Measurements from ENCODE around the gene TAF4. TPM values are rescaled to one million over a fixed set of nuclear protein-coding genes. Genes with fewer than 3 reads are reported as not detected.

TAF4 gene
- total and polyA plus RNA-seq, 8 donors: 14.1 to 21.0 (median 17.1) TPM

DNA sequence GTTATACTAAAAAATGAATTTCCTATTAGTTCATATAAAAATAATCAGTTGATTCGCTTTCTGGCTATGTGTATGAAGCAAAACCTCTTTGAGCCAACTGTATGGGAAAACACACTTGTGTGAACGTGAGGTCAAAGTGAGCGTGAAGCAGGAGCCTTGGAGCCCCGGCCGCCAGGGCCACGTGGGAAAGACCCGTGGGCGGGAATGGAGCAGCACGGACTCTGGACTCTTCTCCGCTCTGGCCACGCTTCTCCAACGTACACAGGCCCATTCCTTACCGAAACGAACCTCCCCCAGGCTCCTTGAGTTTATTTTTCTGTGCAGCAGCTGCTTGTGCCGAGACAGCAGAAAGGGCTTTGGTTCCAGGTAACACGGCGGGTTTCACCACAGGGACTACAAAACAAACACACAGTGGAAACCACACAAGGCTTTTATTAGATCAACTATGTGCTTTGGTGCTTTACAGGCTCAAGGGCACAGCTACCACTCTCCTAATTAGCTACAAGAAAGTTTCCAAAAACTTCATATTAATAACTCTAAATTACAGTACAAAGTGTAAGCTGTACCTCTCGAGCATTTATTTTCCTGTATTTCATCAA is 62.7 kb downstream of the TAF4 start:
- H3K9me3 ChIP-seq: no peaks in the 10 kb centered on the region
- H3K36me3 ChIP-seq: peaks cover 0 to 99% of the 10 kb centered on the region in 2 donors
- DNase-seq (no peak), ATAC-seq (no peak)
- intact Hi-C loops (cut with DNase I): no loop called here
- H3K4me1 ChIP-seq: no peaks in the 10 kb centered on the region
- H3K27ac ChIP-seq: no peak overlapping the region
- TF ChIP-seq, protein P1, sequence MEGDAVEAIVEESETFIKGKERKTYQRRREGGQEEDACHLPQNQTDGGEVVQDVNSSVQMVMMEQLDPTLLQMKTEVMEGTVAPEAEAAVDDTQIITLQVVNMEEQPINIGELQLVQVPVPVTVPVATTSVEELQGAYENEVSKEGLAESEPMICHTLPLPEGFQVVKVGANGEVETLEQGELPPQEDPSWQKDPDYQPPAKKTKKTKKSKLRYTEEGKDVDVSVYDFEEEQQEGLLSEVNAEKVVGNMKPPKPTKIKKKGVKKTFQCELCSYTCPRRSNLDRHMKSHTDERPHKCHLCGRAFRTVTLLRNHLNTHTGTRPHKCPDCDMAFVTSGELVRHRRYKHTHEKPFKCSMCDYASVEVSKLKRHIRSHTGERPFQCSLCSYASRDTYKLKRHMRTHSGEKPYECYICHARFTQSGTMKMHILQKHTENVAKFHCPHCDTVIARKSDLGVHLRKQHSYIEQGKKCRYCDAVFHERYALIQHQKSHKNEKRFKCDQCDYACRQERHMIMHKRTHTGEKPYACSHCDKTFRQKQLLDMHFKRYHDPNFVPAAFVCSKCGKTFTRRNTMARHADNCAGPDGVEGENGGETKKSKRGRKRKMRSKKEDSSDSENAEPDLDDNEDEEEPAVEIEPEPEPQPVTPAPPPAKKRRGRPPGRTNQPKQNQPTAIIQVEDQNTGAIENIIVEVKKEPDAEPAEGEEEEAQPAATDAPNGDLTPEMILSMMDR (IDR thresholded peaks at IDR 0.05): no peak
- H3K4me3 ChIP-seq: no peak overlapping the region
- no peaks in the 10 kb centered on the region for H3K27me3 ChIP-seq

DNA sequence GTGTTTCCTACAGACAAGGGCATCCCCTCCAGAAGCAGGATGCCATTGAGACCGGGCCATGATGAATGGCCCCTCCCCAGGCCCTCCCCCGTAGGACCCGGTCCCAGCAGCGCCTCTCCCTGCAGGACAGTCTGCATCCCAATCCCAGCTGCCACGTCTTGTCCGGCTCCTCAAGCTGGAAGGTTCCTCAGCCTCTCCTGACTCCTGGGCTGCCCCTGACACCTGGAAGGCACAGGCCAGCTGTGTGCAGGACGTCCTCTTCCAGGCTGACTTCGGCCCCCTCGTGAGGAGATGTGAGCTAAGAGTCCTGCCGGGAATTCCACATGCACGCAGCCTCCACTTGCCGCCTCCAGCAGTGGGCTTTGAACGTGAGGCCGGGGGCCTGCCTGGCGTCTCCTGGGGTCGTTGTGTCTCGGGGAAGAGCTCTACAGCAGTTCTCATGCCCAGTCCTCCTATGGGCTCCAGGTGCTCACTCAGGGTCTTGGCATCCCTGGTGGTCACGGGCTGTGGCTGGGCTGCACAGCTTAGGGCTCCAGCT is 64.4 kb downstream of the TAF4 start:
- Histone ChIP-seq H3K27me3 (no peaks in the 10 kb centered on the region), H3K27ac (no peak overlapping the region), H3K9me3 (no peaks in the 10 kb centered on the region), H3K36me3 (peaks cover 0 to 99% of the 10 kb centered on the region in 2 donors), H3K4me1 (no peaks in the 10 kb centered on the region), H3K4me3 (no peak overlapping the region)
- DNase-seq (peak in 1 of 4 donors; percentile 54), ATAC-seq (no peak)
- intact Hi-C loops (cut with DNase I): no loop called here
- TF ChIP-seq, protein P1 (IDR thresholded peaks at IDR 0.05): no peak

DNA sequence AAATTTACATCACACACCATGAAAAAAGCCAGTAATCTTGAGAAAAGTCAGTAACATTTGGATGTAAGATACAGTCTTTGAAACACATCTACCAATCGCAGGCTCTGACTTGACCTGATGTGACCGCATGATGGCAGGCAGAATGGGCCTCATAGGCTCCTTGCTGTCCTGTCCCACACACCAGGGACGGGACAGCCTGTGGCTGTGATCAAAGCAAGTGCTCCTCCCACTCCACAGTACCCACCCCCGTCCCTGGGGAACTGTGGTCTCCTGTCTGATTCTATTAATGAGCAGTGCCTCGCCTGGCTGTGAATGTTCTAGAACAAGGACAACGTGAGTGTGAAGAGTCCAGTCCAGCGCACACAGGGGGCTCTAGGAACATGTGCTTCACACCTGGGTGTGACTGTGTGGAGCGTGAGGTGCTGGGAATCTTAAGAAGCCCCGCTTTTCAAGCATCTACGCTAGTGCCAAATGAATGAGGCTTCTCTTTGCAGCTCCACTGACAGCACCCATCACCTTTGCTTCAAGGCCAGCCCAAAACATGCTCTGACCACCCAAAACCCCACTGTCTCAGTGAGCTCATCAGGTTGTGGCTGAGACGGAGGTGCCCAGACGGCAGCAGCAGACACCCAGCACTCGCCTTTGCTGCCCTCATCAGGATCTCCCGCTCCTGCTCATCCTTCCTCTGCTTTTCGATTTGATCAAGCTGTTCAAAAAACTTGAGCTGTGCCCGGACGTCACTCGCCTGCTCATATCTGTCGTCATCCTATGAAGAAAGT is 67.1 kb downstream of the TAF4 start:
- Histone ChIP-seq H3K27me3 (no peaks in the 10 kb centered on the region), H3K36me3 (peaks cover 0 to 97% of the 10 kb centered on the region in 2 donors), H3K4me3 (no peak overlapping the region), H3K4me1 (no peaks in the 10 kb centered on the region), H3K27ac (no peak overlapping the region), H3K9me3 (no peaks in the 10 kb centered on the region)
- DNase-seq: no peak
- no peak for ATAC-seq
- intact Hi-C loops (cut with DNase I): no loop called here
- TF ChIP-seq, protein P1 (IDR thresholded peaks at IDR 0.05): no peak

DNA sequence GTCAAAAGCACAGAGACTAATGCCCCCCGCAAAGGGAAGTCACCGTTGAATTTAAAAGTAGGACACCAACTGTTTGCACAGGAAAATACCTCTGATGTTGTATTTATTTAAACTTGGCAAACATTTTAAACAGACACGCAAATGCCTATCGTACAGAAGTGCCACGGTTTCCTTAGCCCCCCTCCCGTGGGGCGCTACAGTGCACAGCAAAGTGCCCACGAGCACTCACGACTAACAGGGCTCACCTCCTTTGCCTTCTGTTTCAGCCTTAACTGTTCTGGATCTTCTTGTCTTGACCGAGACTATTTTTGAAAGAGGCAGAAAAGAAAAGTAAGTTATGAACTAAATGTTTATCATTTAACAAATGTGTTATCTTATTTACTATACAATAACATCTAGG is 67.8 kb downstream of the TAF4 start:
- Histone ChIP-seq H3K36me3 (peaks cover 0 to 97% of the 10 kb centered on the region in 2 donors), H3K4me3 (no peak overlapping the region), H3K27ac (no peak overlapping the region), H3K9me3 (no peaks in the 10 kb centered on the region), H3K27me3 (no peaks in the 10 kb centered on the region), H3K4me1 (no peaks in the 10 kb centered on the region)
- intact Hi-C loops (cut with DNase I): no loop called here
- TF ChIP-seq, protein P1 (IDR thresholded peaks at IDR 0.05): no peak
- ATAC-seq: no peak
- DNase-seq: no peak

DNA sequence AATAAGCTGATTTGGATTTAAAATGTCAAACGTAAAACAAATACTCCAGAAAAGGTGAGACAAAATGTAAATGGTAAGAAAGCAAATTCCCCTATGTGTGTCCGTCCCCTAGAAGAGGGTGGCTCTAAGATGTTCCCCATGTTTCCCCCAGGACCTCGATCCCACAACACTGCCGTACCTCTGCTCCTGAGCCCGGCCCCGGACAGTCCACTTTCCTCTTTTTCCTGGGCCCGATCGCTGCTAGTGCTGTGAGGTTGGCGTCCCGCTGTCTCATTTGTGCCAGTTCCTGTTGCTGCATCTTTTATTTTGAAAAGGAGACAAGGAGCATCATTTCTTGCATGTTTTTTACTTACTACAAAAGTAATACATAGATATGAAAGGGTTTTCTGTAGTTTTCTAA is 68.3 kb downstream of the TAF4 start:
- Histone ChIP-seq H3K9me3 (peaks cover 0 to 2% of the 10 kb centered on the region in 2 donors), H3K36me3 (peaks cover 0 to 97% of the 10 kb centered on the region in 2 donors), H3K27ac (no peak overlapping the region), H3K27me3 (no peaks in the 10 kb centered on the region), H3K4me3 (no peak overlapping the region), H3K4me1 (no peaks in the 10 kb centered on the region)
- ATAC-seq: no peak
- no peak for DNase-seq
- TF ChIP-seq, protein P1 (IDR thresholded peaks at IDR 0.05): no peak
- intact Hi-C loops (cut with DNase I): no loop called here
